H1 (cell line): ENCODE results near the gene ATP5MC3. TPM values are rescaled to one million over a fixed set of nuclear protein-coding genes. Genes with fewer than 3 reads are reported as not detected.

Experiments
- CTCF ChIA-PET: fragments of 300-600 bp; sonication (Branson Sonifier 250); formaldehyde crosslinking; loops from one replicate; lab custom pipeline; 2021; ENCODE audit not compliant: partially characterized antibody; lab: Charles Lee
- POLR2A ChIA-PET: fragments of 300-600 bp; sonication (Branson Sonifier 250); formaldehyde crosslinking; loops from one replicate; lab custom pipeline; 2021; ENCODE audit warnings: inconsistent platforms; ENCODE audit not compliant: partially characterized antibody; lab: Charles Lee
- DNase-seq, 2 experiments: peaks; one replicate each; pipeline versions ENCODE4 v3.0.0 to v3.0.0-alpha.2; 2010 to 2022; ENCODE audit warnings: low spot score in 2 of 2, low read depth in 1 of 2, mixed read lengths in 1 of 2
- FAIRE-seq: peaks from 2 replicates; lab custom pipeline; 2011; peaks lifted over from hg19 to GRCh38; lab: Jason Lieb, UNC
- H2AFZ ChIP-seq: 2 replicates; pipeline ENCODE4 v1.8.1; 2012; ENCODE audit warnings: low read length, inconsistent platforms
- H2AK5ac ChIP-seq: 2 replicates; pipeline ENCODE4 v1.6.1; 2013; ENCODE audit warnings: low read depth, low read length
- H2BK120ac ChIP-seq: replicated peaks from 2 replicates; pipeline ENCODE3; 2013; ENCODE audit warnings: low read depth, low read length, inconsistent platforms
- H2BK12ac ChIP-seq: 2 replicates; pipeline ENCODE4 v1.6.1; 2013; ENCODE audit warnings: low read depth, low read length
- H2BK15ac ChIP-seq: 2 replicates; pipeline ENCODE4 v1.6.1; 2013; ENCODE audit warnings: low read length
- H2BK20ac ChIP-seq: 2 replicates; pipeline ENCODE4 v1.6.1; 2013; ENCODE audit warnings: low read length
- H2BK5ac ChIP-seq: 2 replicates; pipeline ENCODE4 v1.6.1; 2013; ENCODE audit warnings: low read depth, low read length
- H3K14ac ChIP-seq: 2 replicates; pipeline ENCODE4 v1.6.1; 2013; ENCODE audit warnings: inconsistent platforms; ENCODE audit not compliant: insufficient read length
- H3K18ac ChIP-seq: 2 replicates; pipeline ENCODE4 v1.6.1; 2013; ENCODE audit warnings: low read length; ENCODE audit errors: extremely low read depth
- H3K23ac ChIP-seq: 2 replicates; pipeline ENCODE4 v1.6.1; 2013; ENCODE audit warnings: inconsistent platforms; ENCODE audit not compliant: insufficient read length
- H3K23me2 ChIP-seq: 2 replicates; pipeline ENCODE4 v1.6.1; 2013; ENCODE audit warnings: low read depth, low read length
- H3K27ac ChIP-seq: 2 replicates; pipeline ENCODE4 v1.6.1; 2011; ENCODE audit warnings: low read depth, low read length, inconsistent platforms
- H3K27me3 ChIP-seq, 4 experiments: replicated peaks in 1 of 4; 1 replicate in 1 of 4; 2 replicates in 3 of 4; pipeline versions ENCODE4 v1.6.1 to v1.8.1; 2011 to 2013; ENCODE audit warnings: low read length in 3 of 4, mild to moderate bottlenecking in 3 of 4, inconsistent platforms in 2 of 4, mixed read lengths in 2 of 4, moderate library complexity in 1 of 4; ENCODE audit not compliant: control insufficient read depth in 3 of 4, insufficient read depth in 3 of 4; ENCODE audit errors: extremely low read depth in 1 of 4
- H3K36me3 ChIP-seq, 4 experiments: 2 replicates each; pipeline versions ENCODE4 v1.6.1 to v1.8.1; 2011 to 2013; ENCODE audit warnings: mild to moderate bottlenecking in 4 of 4, low read length in 3 of 4, moderate library complexity in 2 of 4, control low read depth in 1 of 4, inconsistent platforms in 1 of 4; ENCODE audit not compliant: insufficient read depth in 4 of 4, control insufficient read depth in 2 of 4
- H3K4ac ChIP-seq: replicated peaks from 2 replicates; pipeline ENCODE3; 2013; ENCODE audit warnings: low read length, low read depth, mixed read lengths, inconsistent platforms; ENCODE audit not compliant: insufficient read length
- H3K4me1 ChIP-seq, 4 experiments: replicated peaks in 1 of 4; 1 replicate in 1 of 4; 2 replicates in 3 of 4; pipeline versions ENCODE4 v1.6.1 to v1.8.1; 2011 to 2013; ENCODE audit warnings: low read length in 3 of 4, inconsistent platforms in 2 of 4, mixed read lengths in 1 of 4; ENCODE audit not compliant: insufficient read depth in 4 of 4, control insufficient read depth in 3 of 4
- H3K4me2 ChIP-seq, 2 experiments: 2 replicates each; pipeline versions ENCODE4 v1.6.1 to v1.8.1; 2011 to 2013; ENCODE audit warnings: low read depth in 2 of 2, low read length in 2 of 2, control low read depth in 1 of 2, inconsistent platforms in 1 of 2, mild to moderate bottlenecking in 1 of 2; ENCODE audit not compliant: insufficient read depth in 1 of 2
- H3K4me3 ChIP-seq, 4 experiments: fragments of 200-600, 300-600 bp in 1 of 4; sonication (generic), shearing (Covaris generic), sonication (Bioruptor Twin) in 1 of 4; 2 replicates each; pipeline versions ENCODE4 v1.5.1 to v1.8.1; 2011 to 2016; ENCODE audit warnings: low read length in 4 of 4, low read depth in 3 of 4, control low read depth in 2 of 4, inconsistent platforms in 2 of 4, mild to moderate bottlenecking in 2 of 4, mixed read lengths in 1 of 4, moderate library complexity in 1 of 4; ENCODE audit not compliant: insufficient read depth in 2 of 4; ENCODE audit errors: extremely low read depth in 1 of 4
- H3K56ac ChIP-seq: replicated peaks from 2 replicates; pipeline ENCODE3; 2013; ENCODE audit warnings: low read depth, mild to moderate bottlenecking, mixed read lengths, low read length, inconsistent platforms; ENCODE audit not compliant: insufficient read length
- H3K79me1 ChIP-seq: 2 replicates; pipeline ENCODE4 v1.6.1; 2013; ENCODE audit warnings: low read depth, low read length, control low read depth
- H3K79me2 ChIP-seq, 2 experiments: 2 replicates each; pipeline versions ENCODE4 v1.6.1 to v1.8.1; 2012 to 2013; ENCODE audit warnings: low read length in 2 of 2, mild to moderate bottlenecking in 2 of 2, inconsistent platforms in 1 of 2; ENCODE audit not compliant: insufficient read depth in 2 of 2, control insufficient read depth in 1 of 2
- H3K9ac ChIP-seq, 4 experiments: replicated peaks in 1 of 4; 1 replicate in 1 of 4; 2 replicates in 3 of 4; pipeline versions ENCODE4 v1.6.1 to v1.8.1; 2011 to 2013; ENCODE audit warnings: low read depth in 3 of 4, low read length in 3 of 4, control low read depth in 2 of 4, mild to moderate bottlenecking in 2 of 4, moderate library complexity in 2 of 4, inconsistent platforms in 1 of 4; ENCODE audit errors: extremely low read depth in 1 of 4
- H3K9me3 ChIP-seq, 2 experiments: 2 replicates each; pipeline versions ENCODE4 v1.6.1 to v1.8.1; 2012 to 2013; ENCODE audit warnings: mild to moderate bottlenecking in 2 of 2, moderate library complexity in 2 of 2, control low read depth in 1 of 2, inconsistent platforms in 1 of 2, low read depth in 1 of 2, low read length in 1 of 2, mixed read lengths in 1 of 2; ENCODE audit not compliant: insufficient read depth in 2 of 2
- H4K20me1 ChIP-seq, 2 experiments: replicated peaks in 1 of 2; 2 replicates each; pipeline versions ENCODE3 to v1.8.1; 2011 to 2013; ENCODE audit warnings: inconsistent platforms in 2 of 2, low read length in 2 of 2, mild to moderate bottlenecking in 1 of 2; ENCODE audit not compliant: insufficient read depth in 2 of 2, control insufficient read depth in 1 of 2
- H4K5ac ChIP-seq: 2 replicates; pipeline ENCODE4 v1.6.1; 2013; ENCODE audit warnings: low read length, low read depth, mixed read lengths, inconsistent platforms; ENCODE audit not compliant: insufficient read length
- H4K8ac ChIP-seq: 2 replicates; pipeline ENCODE4 v1.8.0; 2013; ENCODE audit warnings: mild to moderate bottlenecking, moderate library complexity, low read length, inconsistent platforms; ENCODE audit not compliant: insufficient read depth; ENCODE audit errors: extremely low read depth
- H4K91ac ChIP-seq: replicated peaks from 2 replicates; pipeline ENCODE3; 2013; ENCODE audit warnings: low read length, mixed read lengths, inconsistent platforms; ENCODE audit not compliant: insufficient read length
- CEBPB ChIP-seq: IDR thresholded peaks from 2 replicates; pipeline ENCODE4 v1.6.1; 2012; ENCODE audit warnings: low read depth, low read length
- CREB1 ChIP-seq: IDR thresholded peaks from 2 replicates; pipeline ENCODE4 v1.6.1; 2012; ENCODE audit warnings: inconsistent platforms
- CTBP2 ChIP-seq: IDR thresholded peaks from 2 replicates; pipeline ENCODE4 v1.7.0; 2011; ENCODE audit warnings: borderline replicate concordance, mild to moderate bottlenecking, moderate library complexity, mixed read lengths, low read length; ENCODE audit not compliant: insufficient read depth, insufficient read length
- EGR1 ChIP-seq: IDR thresholded peaks from 2 replicates; pipeline ENCODE4 v1.6.1; 2011; ENCODE audit warnings: low read depth, low read length, borderline replicate concordance
- HDAC6 ChIP-seq: IDR thresholded peaks from one replicate; pipeline ENCODE4 v1.7.1; 2012; ENCODE audit warnings: low read depth, mild to moderate bottlenecking, inconsistent platforms, low read length, moderate library complexity
- JUND ChIP-seq: IDR thresholded peaks from 2 replicates; pipeline ENCODE4 v1.6.1; 2011; ENCODE audit warnings: mild to moderate bottlenecking, improper control_type of control experiment, low read length
- KDM1A ChIP-seq: fragments of 200-600, 300-600 bp; sonication (generic); IDR thresholded peaks from 2 replicates; pipeline ENCODE4 v1.7.1; 2016; ENCODE audit warnings: mild to moderate bottlenecking, low read length, borderline replicate concordance
- POLR2A ChIP-seq, 2 experiments: IDR thresholded peaks; 1 replicate in 1 of 2; 2 replicates in 1 of 2; pipeline ENCODE4 v1.6.1; 2011; ENCODE audit warnings: low read depth in 2 of 2, low read length in 2 of 2, mild to moderate bottlenecking in 2 of 2; ENCODE audit errors: control extremely low read depth in 1 of 2
- SAP30 ChIP-seq: fragments of 300-600 bp; sonication (generic); IDR thresholded peaks from 2 replicates; pipeline ENCODE4 v1.7.1; 2012; ENCODE audit warnings: low read length, moderate library complexity, mild to moderate bottlenecking, inconsistent platforms; ENCODE audit not compliant: insufficient read depth, insufficient replicate concordance
- SP1 ChIP-seq: IDR thresholded peaks from 2 replicates; pipeline ENCODE4 v1.6.1; 2011; ENCODE audit warnings: low read depth, low read length
- TAF1 ChIP-seq: IDR thresholded peaks from 2 replicates; pipeline ENCODE4 v1.6.1; 2011; ENCODE audit warnings: mild to moderate bottlenecking, low read depth, low read length
- WGBS, 2 experiments: shearing (Covaris generic) in 1 of 2; methylation state at CpG; one replicate each; pipeline versions ENCODE4 v1.1.6 to v1.1.7; 2013 to 2015; ENCODE audit warnings: low lambda C conversion rate in 2 of 2, mixed read lengths in 2 of 2, inconsistent platforms in 1 of 2, low coverage in 1 of 2, missing lambda C conversion rate in 1 of 2; ENCODE audit not compliant: insufficient replicate concordance in 2 of 2, insufficient coverage in 1 of 2, insufficient read length in 1 of 2; ENCODE audit errors: extremely low coverage in 1 of 2, missing lambda C conversion rate in 1 of 2; 5-methylcytosine and 5-hydroxymethylcytosine counted together
- polyA plus RNA-seq, 7 experiments: library from polyadenylated mRNA; depleted of rRNA in 3 of 7; stranded (reverse) in 5 of 7; unstranded in 2 of 7; fragments of >200 nt in 5 of 7; fragments of 200-250 nt in 2 of 7; gene quantifications; 1 replicate in 5 of 7; 2 replicates in 1 of 7; 4 replicates in 1 of 7; pipeline versions ENCODE4 v1.2.1 to v1.2.3, GENCODE V29; 2011 to 2013; ENCODE audit warnings: missing spikeins in 2 of 7, mixed read lengths in 2 of 7
- total RNA-seq: library from RNA; stranded (reverse); fragmentation: NEBNext Ultra II Directional; extraction: Animal tissue kit (Norgen Biotek cat#: 25700); gene quantifications from 2 replicates; pipeline ENCODE4 v1.2.1, GENCODE V29; 2021

ATP5MC3 gene
- total and polyA plus RNA-seq, 2 of the 8 experiments (the other 6 are each of a cell fraction or from before 2014, with no cell fraction given) = 320 to 856 TPM

- H3K23ac ChIP-seq = no peak overlapping the region
- CTCF ChIA-PET = interaction anchor here (1.0 to 3.0 kb wide), 5 partner anchors 35 to 124 kb away, joined by 4 to 24 read pairs (median 11); no protein-coding TSS in a partner anchor
- no peak overlapping the region for H3K9ac ChIP-seq
- no peak overlapping the region for H2BK5ac ChIP-seq
- H2BK20ac ChIP-seq = no peak overlapping the region
- H3K79me2 ChIP-seq = no peaks in the 10 kb centered on the region
- H3K27me3 ChIP-seq = no peaks in the 10 kb centered on the region; a peak in 1 of 7 replicates
- no peak overlapping the region for H2AK5ac ChIP-seq
- no peak overlapping the region for H4K91ac ChIP-seq
- no peak overlapping the region for H3K18ac ChIP-seq
- no peak for FAIRE-seq
- WGBS, 2 experiments = 95% methylated on average over 3 of the region's 3 CpGs; no CpG with 5 or more reads in 1 of the 2 experiments
- no peak overlapping the region for H3K4ac ChIP-seq
- no peak overlapping the region for H2BK120ac ChIP-seq
- no peak overlapping the region for H3K4me2 ChIP-seq
- no peak overlapping the region for H2BK15ac ChIP-seq
- no peak overlapping the region for H4K5ac ChIP-seq
- H3K23me2 ChIP-seq = no peaks in the 10 kb centered on the region; the same call in 1 of the 2 replicates
- no peaks in the 10 kb centered on the region for H3K36me3 ChIP-seq
- no peaks in the 10 kb centered on the region for H4K20me1 ChIP-seq
- H3K4me1 ChIP-seq = no peaks in the 10 kb centered on the region
- H2AFZ ChIP-seq = no peak overlapping the region
- H3K79me1 ChIP-seq = no peaks in the 10 kb centered on the region
- no peak overlapping the region for H3K27ac ChIP-seq
- H3K14ac ChIP-seq = no peak overlapping the region
- H3K4me3 ChIP-seq = no peak overlapping the region
- POLR2A ChIA-PET = no interaction called here
- no peak overlapping the region for H3K56ac ChIP-seq
- no peaks in the 10 kb centered on the region for H3K9me3 ChIP-seq
- no peak overlapping the region for H2BK12ac ChIP-seq
- no peak for DNase-seq
- H4K8ac ChIP-seq = no peak overlapping the region
- TF ChIP-seq POLR2A (IDR thresholded peaks at IDR 0.05; ENCODE audit: control extremely low read depth in 1 of 2, low read depth in 2 of 2, low read length in 2 of 2) (no peak), KDM1A (no peak), HDAC6 (no peak), JUND (no peak), SP1 (no peak), TAF1 (no peak), SAP30 (no peak), CREB1 (no peak), CEBPB (no peak), EGR1 (no peak), CTBP2 (no peak)
Measured at GRCh38 chr2:175205523-175205922, 24.0 kb upstream of the ATP5MC3 start.
